Activated naive CD4-positive, alpha-beta T cell treated with Interleukin-2 at 50 U/mL for 16 hours (primary cell): ENCODE measurements around the gene CDC42SE2.

Source experiments
- DNase-seq: peaks from one replicate; pipeline ENCODE4 v3.0.0-alpha.2; 2020

The CDC42SE2 gene, protein sequence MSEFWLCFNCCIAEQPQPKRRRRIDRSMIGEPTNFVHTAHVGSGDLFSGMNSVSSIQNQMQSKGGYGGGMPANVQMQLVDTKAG

DNA sequence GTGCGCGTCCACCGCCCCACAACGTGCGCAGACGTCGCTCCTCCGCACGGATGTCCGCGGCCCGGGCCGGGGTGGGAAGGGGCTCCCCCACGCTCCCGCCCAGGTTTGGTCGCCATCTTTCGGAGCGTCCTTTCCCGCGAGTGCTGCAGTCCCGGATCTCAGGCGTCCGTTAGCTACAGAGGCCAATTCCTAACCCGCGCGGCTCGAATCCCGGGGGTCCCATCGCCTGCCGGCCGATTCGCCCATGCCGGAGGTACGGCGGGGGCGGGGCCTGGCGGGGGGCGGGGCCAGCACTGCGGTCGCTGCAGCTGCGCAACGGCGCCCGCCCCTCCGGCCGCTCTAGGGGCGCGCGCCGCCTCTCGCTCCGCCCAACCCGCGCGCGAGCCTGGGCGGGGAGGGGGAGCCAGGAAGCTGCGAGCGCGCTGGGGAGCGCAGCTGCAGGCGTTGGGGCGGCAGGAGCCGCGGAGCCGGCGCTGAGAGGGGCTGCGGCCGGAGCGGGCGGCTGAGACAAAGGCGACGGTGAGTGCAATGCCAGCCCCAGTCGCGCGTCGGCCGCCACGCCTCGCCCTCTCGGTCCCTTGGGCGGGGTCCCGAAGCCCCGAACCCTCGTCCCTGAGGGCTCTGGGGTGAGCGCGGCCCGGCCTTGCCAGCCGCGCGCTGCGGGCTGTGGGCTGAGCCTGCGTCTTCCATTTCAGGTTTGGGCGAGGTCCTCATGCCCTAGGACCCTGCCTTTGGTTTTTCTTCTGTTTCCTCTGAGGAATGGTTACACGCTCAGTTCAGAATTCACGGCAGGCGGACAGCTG lies at the start of gene CDC42SE2:
Gene CDC42SE2, plus strand, starts transcription at position 406 of the 803 bp plus-strand sequence. CDS start 95,441 bp downstream, outside the sequence.
- peak; percentile 86 for DNase-seq

DNA sequence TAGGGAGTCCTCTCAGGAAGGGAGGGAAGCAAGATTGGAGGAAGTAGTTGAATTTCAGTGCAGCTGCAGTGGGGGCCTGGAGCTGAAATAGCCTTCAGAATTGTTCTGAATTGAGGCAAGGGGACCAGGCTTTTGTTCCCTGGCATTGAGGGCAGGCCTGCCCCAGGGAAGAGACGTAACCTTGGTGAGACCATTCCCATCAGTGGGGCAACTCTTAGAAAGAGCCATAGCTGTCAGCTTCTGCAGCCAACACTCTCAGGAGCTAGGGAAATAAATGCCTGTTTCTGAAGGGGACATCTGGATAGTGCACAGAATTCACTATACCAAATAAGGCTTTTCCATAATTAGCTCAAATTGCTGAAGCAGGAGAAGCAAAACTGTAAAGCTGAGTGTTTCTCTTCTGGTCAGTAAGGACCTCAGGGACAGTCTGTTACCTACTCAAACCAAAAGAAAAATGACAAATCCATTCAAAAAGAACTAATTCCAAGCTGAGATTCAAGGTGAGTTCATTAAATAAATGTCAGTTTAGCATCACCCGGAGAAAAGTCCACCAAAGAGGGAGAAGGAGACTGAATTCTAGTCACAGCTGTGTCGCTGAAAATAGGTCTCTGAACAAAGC lies 49.1 kb upstream of the CDC42SE2 start:
- DNase-seq: no peak

DNA sequence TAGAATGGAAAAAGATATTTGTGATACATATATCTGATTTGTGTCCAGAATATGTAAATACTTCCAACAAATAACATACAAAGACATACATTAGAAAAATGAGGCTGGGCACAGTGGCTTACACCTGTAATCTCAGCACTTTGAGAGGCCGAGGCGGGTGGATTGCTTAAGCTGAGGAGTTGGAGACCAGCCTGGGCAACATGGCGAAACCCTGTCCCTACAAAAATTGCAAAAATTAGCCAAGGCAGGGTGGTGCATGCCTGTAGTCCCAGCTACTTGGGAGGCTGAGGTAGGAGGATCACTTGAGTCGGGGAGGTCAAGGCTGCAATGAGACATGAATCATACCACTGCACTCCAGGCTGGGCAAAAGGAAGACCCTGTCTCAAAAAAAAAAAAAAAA lies 46.1 kb upstream of the CDC42SE2 start:
- no peak for DNase-seq

DNA sequence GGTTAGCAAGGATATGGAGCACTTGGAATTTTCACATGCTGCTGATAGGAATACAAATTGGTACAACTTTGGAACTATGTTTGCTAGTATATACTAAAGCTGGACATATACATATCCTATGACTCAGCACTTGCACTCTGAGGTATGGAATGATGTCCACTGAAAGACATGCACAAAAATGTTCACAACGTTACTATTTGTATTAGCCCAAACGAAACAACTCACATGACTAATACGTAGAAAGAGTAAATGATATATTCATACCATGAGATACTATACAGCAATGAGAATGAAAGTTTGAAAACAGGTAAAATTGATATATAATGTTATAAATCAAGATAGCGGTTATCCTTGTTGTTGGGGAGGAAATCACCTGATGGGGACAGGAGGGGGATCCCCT lies 45.5 kb upstream of the CDC42SE2 start:
- DNase-seq: no peak

DNA sequence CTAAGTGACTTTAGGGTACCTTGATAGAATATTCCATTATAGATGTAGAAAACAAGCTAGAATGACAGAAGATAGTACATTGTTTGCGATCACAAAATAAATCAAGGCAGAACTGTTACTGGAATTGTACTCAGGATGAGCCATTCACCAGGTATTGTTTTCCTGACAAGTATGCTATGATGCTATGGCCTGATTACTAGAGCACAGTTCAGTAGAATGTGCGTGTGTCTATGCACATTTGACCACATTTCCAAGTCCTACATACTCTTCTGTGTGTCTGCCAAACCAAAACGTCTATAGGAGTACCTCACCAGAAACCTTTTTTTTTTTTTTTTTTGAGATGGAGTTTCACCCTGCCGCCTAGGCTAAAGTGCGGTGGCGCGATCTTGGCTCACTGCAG lies 43.3 kb upstream of the CDC42SE2 start:
- no peak for DNase-seq

DNA sequence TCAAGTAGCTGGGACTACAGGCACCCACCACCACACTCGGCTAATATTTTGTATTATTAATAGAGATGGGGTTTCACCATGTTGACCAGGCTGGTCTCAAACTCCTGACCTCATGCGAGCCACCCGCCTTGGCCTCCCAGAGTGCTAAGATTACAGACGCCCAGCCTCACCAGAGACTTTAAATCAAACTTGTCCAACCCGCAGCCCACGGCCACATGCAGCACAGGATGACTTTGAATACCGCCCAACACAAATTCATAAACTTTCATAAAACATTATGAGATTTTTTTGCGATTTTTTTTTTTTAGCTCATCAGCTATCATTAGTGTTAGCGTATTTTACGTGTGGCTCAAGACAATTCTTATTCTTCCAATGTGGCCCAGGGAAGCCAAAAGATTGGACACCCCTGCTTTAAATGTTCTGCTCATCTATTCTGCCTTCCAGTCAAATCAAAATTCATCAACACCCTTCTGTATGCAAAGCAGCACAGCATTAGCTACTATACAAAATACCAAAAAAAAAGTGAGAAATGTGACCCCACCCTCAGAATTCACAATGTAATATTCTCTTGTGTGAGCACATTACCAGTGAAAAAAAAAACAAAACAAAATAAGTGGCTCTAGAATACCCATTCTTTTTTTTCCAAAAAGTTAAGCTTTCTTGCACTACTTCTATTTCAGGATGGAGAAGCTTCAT lies 42.7 kb upstream of the CDC42SE2 start:
- no peak for DNase-seq

DNA sequence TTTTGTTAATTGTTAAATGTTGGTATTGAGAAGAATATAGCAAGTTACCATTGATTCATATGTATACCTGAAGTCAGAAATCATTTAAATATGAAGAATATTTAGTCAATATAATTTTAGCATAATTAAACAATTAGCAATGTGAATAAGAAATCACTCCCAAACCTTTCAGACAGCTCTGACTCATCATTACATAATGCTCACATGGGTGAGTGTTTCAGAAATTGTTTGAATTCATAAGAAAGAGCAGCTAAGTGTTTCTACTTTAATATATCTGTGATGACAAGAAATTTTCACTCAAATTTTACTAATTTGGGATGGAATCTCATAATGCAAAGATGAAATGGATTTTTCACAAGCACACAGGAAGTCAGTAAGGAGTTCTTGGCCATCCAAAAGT lies 42.0 kb upstream of the CDC42SE2 start:
- no peak for DNase-seq

DNA sequence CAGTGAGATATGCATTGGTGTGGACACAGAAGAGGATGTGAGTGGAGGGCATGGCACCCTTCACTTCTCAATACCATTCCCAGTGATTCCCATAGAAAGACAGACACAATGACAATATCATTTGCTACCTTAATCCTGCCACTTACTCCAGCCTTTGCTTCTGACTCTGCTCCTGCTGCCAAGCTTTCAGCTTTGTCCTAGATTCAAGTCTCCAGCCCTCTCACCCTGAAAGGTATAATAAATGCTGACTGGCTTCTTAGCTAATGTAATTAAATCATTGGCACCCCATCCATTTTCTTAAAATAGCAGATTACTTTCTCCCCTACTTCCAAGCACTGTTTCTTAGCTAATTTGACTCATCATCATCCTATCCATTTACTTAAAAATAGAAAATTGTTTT lies 41.1 kb upstream of the CDC42SE2 start:
- no peak for DNase-seq

DNA sequence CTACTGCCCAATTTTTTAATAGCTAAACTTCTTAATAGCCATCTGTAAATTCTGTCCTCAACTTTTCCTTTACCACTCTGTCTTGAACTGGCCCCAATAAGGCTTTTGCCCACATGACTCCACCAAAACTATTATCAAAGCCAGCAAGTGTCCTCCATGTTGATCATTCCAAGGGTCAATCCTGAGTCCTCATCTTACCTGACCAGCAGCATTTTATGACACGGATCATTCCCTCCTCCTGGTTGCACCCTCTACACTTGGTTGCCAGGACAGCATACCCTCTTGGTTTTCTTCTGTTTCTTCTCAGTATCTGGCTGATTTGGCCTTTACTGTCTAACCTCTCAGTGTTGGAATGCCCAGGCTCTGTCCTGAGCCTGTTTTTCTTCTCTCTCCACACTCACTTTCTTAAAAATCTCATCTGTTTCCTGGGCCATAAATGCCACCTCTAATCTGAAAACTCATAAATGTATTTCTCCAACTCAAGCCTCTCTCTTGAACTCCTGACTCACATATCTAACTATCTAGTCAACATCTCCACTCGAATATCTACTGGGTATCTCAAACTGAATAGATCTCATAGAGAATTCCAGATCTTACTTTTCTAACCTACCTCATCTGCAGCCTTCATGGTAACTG lies 40.0 kb upstream of the CDC42SE2 start:
- no peak for DNase-seq

DNA sequence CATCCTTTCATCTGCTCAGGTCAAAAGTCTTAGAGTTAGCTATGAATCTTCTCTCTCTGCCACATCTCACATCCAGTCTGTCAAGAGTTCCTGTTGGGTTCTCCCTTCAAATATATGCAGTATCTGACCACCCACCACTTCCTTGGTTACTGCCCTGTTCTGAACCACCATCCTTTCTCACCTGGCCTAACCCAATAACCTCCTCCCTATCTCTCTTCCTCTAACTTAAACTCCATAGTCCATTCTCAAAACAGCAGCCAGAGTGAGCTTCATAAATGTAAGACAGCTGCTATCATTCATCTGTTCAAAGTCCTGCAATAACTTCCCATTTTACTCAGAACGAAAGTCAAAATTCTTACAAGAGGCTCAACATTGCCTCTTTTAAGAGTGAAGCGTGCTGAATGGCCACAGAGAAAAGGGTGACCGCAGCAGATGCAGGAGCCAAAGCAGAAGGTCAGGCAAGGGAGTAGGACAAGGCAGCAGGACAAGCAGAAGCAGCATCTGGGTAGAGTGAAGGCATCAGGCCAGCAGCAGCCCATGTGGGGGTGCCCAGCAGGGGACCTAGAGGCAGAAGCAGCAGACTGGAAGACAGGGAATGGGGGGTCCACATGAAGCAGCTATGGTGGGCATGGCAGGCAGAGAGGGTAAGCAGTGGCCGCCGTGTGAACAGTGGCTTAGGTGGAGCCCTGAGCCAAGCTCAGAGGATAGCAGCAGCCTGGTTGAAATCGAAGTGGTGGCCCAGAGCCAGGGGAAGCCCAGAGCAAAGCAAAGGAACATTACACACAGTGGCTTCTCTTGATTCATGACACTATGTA lies 39.3 kb upstream of the CDC42SE2 start:
- DNase-seq: no peak

DNA sequence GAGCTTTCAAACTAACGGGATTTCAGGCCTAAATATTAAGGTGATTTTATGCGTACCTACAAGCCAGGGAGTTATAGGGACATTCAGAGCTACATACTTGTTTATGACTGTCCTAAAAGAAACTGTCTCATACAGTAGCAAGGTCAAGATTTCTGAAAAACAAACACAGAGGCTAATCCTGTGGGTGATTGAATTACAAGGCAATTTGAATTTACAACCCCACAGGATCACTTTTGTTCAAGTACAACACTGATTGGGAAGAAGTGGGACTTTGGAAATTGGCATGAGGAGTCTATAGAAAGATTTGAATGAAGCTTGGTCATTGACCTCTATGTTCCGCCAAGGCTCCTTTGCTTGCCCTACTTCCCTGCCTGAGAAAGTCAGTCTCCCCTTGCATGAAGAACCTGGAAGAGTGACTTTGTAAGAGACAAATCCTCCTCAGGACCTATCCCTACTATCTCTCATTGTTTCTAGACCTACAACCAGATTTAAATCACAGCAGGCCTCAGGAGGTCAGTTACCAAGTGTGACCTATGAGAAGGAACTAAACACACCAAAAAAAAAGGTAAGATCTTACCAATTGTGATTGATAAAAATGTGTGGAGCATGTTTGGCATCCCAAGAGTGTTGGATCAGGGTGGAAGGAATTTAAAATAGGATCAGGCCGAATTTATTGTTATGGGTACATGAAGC lies 38.4 kb upstream of the CDC42SE2 start:
- no peak for DNase-seq

DNA sequence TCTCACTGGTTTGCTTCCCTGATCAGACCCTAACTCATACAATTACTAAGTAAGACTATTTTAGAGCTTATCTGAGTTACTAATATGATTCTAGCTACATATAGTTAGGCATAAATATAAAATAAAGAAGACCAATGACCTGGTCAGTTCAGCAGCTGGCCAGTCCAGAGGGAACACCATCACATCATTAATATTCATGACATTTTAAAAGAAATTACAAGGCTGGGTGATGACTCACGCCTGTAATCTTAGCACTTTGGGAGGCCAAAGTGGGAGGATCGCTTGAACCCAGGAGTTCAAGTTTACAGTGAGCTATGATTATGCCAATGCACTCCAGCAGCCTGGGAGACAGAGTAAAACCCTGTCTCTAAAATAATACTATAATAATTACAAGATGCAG lies 37.0 kb upstream of the CDC42SE2 start:
- DNase-seq: no peak

DNA sequence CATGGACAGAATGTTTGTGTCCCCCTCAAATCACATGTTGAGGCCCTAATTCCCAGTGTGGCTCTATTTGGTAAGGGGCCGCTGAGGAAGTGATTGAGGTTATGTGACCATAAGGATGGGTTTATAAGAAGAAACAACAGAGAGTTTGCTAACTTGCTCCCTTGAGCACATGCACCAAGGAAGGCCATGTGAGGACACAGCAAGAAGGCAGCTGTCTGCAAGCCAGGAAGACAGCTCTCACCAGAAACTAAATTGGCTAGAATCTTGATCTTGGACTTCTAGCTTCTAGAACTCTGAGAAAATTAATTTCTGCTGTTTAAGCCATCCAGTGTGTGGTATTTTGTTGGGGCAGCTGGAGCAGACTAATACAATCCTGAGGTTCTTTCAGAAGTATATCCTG lies 35.2 kb upstream of the CDC42SE2 start:
- DNase-seq: no peak

DNA sequence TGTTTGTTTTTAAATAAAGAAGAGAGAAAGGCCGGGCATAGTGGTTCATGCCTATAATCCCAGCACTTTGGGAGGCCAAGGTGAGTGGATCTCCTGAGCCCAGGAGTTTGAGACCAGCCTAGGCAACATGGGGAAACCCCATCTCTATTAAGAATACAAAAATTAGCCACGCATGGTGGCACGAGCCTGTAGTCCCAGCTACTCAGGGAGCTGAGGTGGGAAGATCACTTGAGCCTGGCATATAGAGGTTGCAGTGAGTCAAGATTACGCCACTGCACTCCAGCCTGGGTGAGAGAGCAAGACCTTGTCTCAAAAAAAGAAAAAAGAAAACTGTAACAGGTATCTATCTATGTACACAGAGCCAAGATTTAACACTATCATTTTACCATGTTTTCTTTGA lies 34.2 kb upstream of the CDC42SE2 start:
- DNase-seq: no peak

DNA sequence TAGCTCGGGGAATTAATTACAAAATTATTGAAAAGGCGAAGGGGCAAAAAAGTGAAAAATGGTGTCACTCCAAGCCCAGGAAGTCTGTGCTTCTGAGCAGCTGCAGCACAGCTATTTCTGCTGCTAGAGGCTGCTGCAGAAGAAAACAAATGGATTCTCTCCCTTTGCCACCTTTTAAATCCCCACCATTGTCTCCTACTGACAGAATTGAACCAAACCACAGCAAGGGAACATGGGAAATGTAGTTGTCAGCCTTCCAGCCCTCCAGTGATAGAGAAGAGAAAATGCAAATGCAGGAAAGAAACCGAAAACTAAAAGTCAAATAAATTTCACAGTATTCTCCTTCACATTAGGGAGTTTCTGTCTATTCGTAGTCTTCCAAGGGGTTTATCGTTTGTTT lies 33.4 kb upstream of the CDC42SE2 start:
- no peak for DNase-seq

DNA sequence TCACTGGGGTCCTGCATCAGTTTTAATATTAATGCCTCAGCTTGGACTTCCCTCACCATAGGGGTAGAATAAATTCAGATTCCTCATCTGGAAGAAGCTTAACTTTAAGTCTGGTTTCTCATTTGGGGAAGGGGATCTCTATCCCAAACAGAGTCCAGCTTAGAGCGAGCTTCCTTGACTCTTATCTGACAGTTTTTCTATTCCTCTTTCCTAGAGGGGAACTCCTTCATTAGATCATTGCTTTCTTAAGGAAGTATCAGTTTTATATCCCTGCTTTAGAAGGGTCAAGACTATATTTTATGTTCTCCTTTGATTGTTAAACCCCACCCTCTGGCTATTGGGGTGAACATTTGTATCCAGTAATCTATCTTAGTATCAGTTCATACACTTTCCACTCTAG lies 24.2 kb upstream of the CDC42SE2 start:
- no peak for DNase-seq

DNA sequence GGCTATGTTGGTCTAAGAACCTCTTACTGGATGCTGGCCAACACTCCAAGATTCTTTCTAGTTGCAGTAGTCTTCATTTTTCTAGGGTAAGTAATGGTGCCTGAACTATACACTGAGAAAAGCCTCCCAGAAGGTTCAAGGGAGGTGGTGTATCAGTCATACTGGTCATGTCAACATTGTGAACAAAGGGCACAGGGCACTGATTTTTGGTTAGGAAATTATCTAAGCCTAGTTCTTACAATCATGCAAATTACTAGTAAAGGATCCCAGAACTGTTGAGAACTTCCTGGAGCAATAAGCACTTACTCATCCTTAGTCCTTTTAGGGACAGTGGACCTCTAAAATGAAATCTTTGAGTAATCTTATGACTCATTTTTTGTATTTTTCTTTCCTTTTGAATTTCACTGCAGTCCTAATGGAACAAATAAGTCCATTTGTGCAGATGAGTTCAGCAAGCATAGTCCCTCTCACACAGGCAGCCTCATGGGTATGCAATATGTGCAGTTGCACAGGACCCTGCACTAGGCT lies 21.1 kb upstream of the CDC42SE2 start:
- DNase-seq: no peak

DNA sequence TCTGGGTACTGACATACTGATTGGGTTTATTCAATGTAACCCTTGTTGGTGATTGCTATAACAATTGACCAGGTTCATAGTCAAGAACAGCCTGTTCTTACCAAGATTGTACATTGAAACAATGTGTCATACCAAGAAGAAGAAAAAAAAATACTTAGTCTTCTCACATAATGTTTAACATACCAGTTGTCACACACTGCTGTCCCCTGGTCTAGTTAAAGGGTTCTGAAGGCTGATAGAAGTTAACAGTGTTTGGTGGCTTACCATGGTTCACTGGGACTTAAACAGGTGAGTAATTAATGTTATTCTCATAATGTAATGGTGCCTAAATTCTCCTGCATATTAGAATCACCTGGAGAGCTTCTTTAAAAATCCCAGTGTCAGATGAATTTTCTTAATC lies 18.5 kb upstream of the CDC42SE2 start:
- no peak for DNase-seq

DNA sequence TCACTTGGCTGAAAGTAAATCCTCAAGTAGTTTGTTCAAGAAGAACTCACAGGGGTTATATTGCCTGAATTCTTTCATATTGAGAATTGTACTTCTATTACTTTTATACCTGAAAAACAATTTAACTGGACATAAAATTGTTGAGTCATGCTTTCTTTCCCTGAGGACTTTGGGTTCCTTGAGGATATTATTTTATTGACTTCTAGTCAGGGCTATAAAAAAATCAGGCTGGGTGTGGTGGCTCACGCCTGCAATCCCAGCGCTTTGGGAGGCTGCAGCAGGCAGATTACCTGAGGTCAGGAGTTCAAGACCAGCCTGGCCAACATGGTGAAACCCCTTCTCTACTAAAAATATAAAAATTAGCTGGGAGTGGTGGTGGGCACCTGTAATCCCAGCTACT lies 17.9 kb upstream of the CDC42SE2 start:
- DNase-seq: no peak

DNA sequence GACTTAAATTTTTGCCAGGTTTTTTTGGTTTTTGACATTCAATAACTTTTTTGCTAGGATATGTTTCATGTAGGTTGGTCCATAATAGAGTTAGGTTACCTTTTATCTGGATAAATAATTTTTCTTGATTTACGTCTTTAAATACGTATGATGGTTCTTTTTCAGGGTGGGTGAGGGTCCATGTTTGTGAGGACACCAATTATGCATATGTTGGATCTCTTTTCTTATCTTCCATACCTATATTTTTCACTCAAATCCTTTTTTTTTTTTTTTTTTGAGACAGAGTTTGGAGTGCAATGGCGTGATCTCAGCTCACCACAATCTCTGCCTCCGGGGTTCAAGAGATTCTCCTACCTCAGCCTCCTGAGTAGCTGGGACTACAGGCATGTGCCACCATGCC lies 17.3 kb upstream of the CDC42SE2 start:
- no peak for DNase-seq

DNA sequence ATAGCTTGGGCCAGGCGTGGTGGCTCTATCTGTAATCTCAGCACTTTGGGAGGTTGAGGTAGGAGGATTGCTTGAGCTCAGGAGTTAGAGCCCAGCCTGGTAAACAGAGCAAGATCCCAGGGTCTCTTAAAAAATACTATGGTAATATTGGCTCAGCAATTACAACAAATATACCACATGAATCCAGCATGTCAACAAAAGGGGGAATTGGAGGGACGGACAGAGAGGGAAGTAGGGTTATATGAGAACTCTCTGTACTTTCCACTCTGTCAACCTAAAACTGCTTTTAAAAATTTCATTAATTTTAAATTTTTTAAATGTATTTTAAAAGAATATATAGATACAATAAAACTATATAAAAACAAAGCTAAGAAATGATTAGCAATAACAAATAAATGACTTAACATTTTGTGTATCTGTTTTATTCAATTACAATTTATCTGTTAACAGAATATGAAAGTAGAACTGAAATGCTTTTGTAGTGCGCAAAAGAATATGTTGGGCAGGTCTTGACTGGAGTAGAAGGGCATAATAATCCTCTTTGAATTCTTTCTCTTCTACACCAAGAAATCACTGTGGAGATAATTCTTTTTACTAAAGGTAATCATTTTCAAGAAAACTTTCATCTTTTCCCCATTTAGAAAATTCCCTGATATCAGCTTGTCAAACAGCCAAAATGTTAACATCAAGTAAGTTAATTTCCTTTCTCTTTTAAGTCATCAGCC lies 12.9 kb upstream of the CDC42SE2 start:
- DNase-seq: no peak
